ENCODE data around the gene LRRC56.

DNA sequence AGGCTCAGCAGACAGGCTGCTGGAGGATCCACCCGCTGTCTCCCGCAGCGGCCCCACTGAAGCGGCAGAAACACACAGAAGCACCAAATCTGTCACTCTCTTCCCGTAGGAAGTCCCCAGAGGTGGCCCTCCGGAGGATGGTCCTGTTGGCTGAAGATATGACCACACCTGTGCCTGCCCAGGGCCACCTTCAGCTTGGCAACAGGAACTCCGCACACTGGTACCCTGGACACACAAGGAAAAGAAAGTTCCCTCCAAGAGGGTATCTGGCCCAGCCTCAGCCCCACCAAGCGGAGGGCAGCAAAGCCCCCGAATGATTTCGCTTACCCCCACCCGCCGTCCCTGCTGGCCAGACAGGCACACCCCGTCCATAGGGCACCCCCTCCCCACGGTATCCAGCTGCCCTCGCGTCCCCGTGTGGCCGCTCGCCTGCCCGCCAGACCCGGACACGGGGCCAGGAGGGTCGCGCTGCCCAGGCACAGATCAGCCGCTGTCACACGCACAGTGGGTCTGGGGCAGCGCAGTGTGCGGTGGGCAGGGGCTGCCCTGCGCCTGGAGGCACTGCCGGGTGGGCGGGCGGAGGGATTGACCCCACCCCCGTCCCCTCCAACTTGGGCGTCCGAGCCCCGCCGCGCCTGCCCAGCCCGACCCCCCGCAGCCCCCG is 30.4 kb downstream of the LRRC56 start:
- TF ChIP-seq, protein P1, sequence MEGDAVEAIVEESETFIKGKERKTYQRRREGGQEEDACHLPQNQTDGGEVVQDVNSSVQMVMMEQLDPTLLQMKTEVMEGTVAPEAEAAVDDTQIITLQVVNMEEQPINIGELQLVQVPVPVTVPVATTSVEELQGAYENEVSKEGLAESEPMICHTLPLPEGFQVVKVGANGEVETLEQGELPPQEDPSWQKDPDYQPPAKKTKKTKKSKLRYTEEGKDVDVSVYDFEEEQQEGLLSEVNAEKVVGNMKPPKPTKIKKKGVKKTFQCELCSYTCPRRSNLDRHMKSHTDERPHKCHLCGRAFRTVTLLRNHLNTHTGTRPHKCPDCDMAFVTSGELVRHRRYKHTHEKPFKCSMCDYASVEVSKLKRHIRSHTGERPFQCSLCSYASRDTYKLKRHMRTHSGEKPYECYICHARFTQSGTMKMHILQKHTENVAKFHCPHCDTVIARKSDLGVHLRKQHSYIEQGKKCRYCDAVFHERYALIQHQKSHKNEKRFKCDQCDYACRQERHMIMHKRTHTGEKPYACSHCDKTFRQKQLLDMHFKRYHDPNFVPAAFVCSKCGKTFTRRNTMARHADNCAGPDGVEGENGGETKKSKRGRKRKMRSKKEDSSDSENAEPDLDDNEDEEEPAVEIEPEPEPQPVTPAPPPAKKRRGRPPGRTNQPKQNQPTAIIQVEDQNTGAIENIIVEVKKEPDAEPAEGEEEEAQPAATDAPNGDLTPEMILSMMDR (conservative IDR thresholded peaks at IDR 0.05; ENCODE audit: low read depth in 2 of 2), result no peak
- no peak for TF ChIP-seq NANOG (IDR thresholded peaks at IDR 0.05; ENCODE audit: borderline replicate concordance)
- TF ChIP-seq JUNB (IDR thresholded peaks at IDR 0.05; ENCODE audit: unreplicated experiment), result no peak
- TF ChIP-seq, protein P2, sequence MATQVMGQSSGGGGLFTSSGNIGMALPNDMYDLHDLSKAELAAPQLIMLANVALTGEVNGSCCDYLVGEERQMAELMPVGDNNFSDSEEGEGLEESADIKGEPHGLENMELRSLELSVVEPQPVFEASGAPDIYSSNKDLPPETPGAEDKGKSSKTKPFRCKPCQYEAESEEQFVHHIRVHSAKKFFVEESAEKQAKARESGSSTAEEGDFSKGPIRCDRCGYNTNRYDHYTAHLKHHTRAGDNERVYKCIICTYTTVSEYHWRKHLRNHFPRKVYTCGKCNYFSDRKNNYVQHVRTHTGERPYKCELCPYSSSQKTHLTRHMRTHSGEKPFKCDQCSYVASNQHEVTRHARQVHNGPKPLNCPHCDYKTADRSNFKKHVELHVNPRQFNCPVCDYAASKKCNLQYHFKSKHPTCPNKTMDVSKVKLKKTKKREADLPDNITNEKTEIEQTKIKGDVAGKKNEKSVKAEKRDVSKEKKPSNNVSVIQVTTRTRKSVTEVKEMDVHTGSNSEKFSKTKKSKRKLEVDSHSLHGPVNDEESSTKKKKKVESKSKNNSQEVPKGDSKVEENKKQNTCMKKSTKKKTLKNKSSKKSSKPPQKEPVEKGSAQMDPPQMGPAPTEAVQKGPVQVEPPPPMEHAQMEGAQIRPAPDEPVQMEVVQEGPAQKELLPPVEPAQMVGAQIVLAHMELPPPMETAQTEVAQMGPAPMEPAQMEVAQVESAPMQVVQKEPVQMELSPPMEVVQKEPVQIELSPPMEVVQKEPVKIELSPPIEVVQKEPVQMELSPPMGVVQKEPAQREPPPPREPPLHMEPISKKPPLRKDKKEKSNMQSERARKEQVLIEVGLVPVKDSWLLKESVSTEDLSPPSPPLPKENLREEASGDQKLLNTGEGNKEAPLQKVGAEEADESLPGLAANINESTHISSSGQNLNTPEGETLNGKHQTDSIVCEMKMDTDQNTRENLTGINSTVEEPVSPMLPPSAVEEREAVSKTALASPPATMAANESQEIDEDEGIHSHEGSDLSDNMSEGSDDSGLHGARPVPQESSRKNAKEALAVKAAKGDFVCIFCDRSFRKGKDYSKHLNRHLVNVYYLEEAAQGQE (IDR thresholded peaks at IDR 0.05; ENCODE audit: unreplicated experiment), result no peak
- TF ChIP-seq EZH2phosphoT487 (IDR thresholded peaks at IDR 0.05; ENCODE audit: unreplicated experiment), result no peak

Data from GM23338 (cell line).